Activated naive CD8-positive, alpha-beta T cell treated with anti-CD3 and anti-CD28 coated beads, Interleukin-2, amount 50 U/mL, for 24 hours (primary cell): ENCODE measurements around the gene ATG4A.

Experiments
- ATAC-seq: fragments of 150-1000 bp; cut with Tn5 transposase; one replicate; pipeline ENCODE4 v1.10.0; 2021
- DNase-seq: peaks from one replicate; pipeline ENCODE4 v3.0.0; 2021
- H3K27ac Mint-ChIP-seq: one replicate; pipeline ENCODE4 v1.8.0; 2021; ENCODE audit warnings: mild to moderate bottlenecking, mixed read lengths
- H3K27me3 Mint-ChIP-seq: one replicate; pipeline ENCODE4 v1.8.0; 2021; ENCODE audit warnings: mixed read lengths
- H3K36me3 Mint-ChIP-seq: one replicate; pipeline ENCODE4 v1.8.0; 2021; ENCODE audit warnings: low read depth, mixed read lengths
- H3K4me1 Mint-ChIP-seq: one replicate; pipeline ENCODE4 v1.8.0; 2021; ENCODE audit warnings: mixed read lengths
- H3K4me3 Mint-ChIP-seq: one replicate; pipeline ENCODE4 v1.8.0; 2021; ENCODE audit warnings: mild to moderate bottlenecking, moderate library complexity, mixed read lengths
- H3K9me3 Mint-ChIP-seq: one replicate; pipeline ENCODE4 v1.8.0; 2021; ENCODE audit warnings: mixed read lengths

ATG4A gene

GRCh38 chrX:108134724-108135123 is 43.1 kb downstream of the ATG4A start:
- Mint-ChIP-seq H3K27ac (no peak overlapping the region), H3K36me3 (peaks cover 21% of the 10 kb centered on the region), H3K4me1 (no peaks in the 10 kb centered on the region), H3K9me3 (no peaks in the 10 kb centered on the region), H3K27me3 (no peaks in the 10 kb centered on the region), H3K4me3 (no peak overlapping the region)
- ATAC-seq (no peak), DNase-seq (no peak)

- Mint-ChIP-seq H3K9me3 (no peaks in the 10 kb centered on the region), H3K4me3 (no peak overlapping the region), H3K4me1 (no peaks in the 10 kb centered on the region), H3K36me3 (peaks cover 15% of the 10 kb centered on the region), H3K27me3 (no peaks in the 10 kb centered on the region), H3K27ac (no peak overlapping the region)
- DNase-seq (no peak), ATAC-seq (no peak)
Observed at GRCh38 chrX:108138814-108139702, 47.5 kb downstream of the ATG4A start.

- Mint-ChIP-seq H3K27ac (no peak overlapping the region), H3K36me3 (peaks cover 15% of the 10 kb centered on the region), H3K27me3 (no peaks in the 10 kb centered on the region), H3K9me3 (no peaks in the 10 kb centered on the region), H3K4me1 (peaks cover 9% of the 10 kb centered on the region), H3K4me3 (no peak overlapping the region)
- peak; percentile 76 for ATAC-seq
- no peak for DNase-seq
Observed at GRCh38 chrX:108148524-108148923, 56.9 kb downstream of the ATG4A start.

- peaks cover 1% of the 10 kb centered on the region for H3K36me3 Mint-ChIP-seq
- H3K9me3 Mint-ChIP-seq, result no peaks in the 10 kb centered on the region
- no peak for DNase-seq
- no peaks in the 10 kb centered on the region for H3K4me1 Mint-ChIP-seq
- no peak for ATAC-seq
- no peak overlapping the region for H3K27ac Mint-ChIP-seq
- H3K27me3 Mint-ChIP-seq, result no peaks in the 10 kb centered on the region
- H3K4me3 Mint-ChIP-seq, result no peak overlapping the region
Observed at GRCh38 chrX:108156082-108156481, 64.5 kb downstream of the ATG4A start.

- ATAC-seq (no peak), DNase-seq (no peak)
- no peaks in the 10 kb centered on the region for H3K4me1 Mint-ChIP-seq
- no peak overlapping the region for H3K4me3 Mint-ChIP-seq
- no peaks in the 10 kb centered on the region for H3K27me3 Mint-ChIP-seq
- no peak overlapping the region for H3K27ac Mint-ChIP-seq
- H3K36me3 Mint-ChIP-seq, result no peaks in the 10 kb centered on the region
- H3K9me3 Mint-ChIP-seq, result no peaks in the 10 kb centered on the region
Observed at GRCh38 chrX:108156934-108157466, 65.4 kb downstream of the ATG4A start.

GRCh38 chrX:108157628-108158027 is 66.0 kb downstream of the ATG4A start:
- DNase-seq, result no peak
- Mint-ChIP-seq H3K27me3 (no peaks in the 10 kb centered on the region), H3K27ac (no peak overlapping the region), H3K9me3 (no peaks in the 10 kb centered on the region), H3K36me3 (no peaks in the 10 kb centered on the region), H3K4me3 (no peak overlapping the region), H3K4me1 (no peaks in the 10 kb centered on the region)
- no peak for ATAC-seq

DNA sequence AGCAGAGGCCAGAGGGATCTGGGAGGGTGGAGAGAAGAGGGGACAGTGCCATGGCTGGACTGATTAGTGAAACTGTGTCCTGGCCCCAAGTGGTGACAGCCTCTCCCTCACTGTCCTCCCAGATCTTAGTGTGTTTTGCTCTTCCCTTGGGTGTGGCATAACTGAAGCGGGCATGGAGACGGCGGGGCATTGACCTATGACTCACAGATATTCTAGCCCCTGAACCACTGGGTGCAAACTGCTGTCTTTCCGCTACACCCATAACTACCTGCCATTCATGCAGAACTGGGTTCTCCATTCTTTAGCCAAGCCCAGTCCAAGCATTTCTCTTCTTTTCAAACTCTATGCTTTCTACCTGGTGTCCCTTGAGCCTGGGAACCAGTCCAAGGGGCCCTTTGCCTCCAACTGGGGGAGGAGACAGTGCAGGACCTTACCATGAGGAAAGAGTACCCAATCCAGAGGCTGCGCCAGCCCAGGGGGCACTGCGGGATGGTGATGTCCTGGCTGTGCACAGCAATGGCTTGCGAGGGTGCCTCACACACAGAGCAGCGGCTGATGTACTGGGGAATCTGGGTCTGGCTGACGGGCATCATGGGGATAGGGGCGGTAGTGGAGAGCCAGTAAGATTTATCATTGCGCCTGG is 67.6 kb downstream of the ATG4A start:
- H3K27ac Mint-ChIP-seq, result no peak overlapping the region
- no peaks in the 10 kb centered on the region for H3K9me3 Mint-ChIP-seq
- no peak for ATAC-seq
- no peaks in the 10 kb centered on the region for H3K4me1 Mint-ChIP-seq
- no peak overlapping the region for H3K4me3 Mint-ChIP-seq
- H3K36me3 Mint-ChIP-seq, result no peaks in the 10 kb centered on the region
- no peaks in the 10 kb centered on the region for H3K27me3 Mint-ChIP-seq
- DNase-seq, result no peak

- DNase-seq (no peak), ATAC-seq (no peak)
- no peaks in the 10 kb centered on the region for H3K36me3 Mint-ChIP-seq
- H3K4me3 Mint-ChIP-seq, result no peak overlapping the region
- no peaks in the 10 kb centered on the region for H3K9me3 Mint-ChIP-seq
- no peaks in the 10 kb centered on the region for H3K4me1 Mint-ChIP-seq
- H3K27me3 Mint-ChIP-seq, result no peaks in the 10 kb centered on the region
- H3K27ac Mint-ChIP-seq, result no peak overlapping the region
Observed at GRCh38 chrX:108160309-108160708, 68.7 kb downstream of the ATG4A start.

DNA sequence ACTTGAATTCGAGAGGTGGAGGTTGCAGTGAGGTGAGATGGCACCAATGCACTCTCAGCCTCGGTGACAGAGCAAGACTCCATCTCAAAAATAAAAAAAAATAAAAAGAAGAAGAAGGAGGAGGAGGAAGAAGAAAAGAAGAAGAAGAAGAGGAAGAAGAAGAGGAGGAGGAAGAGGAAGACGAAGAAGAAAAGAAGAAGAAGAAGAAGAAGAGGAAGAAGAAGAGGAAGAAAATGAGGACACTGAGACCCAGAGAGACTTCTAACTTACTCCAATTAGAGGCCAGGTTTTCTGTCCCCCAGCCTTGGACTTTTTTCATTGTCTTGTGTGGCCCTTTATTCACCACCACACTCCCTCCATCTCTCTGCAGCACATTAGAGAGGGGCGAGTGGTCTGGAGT is 70.7 kb downstream of the ATG4A start:
- Mint-ChIP-seq H3K27ac (no peak overlapping the region), H3K4me3 (no peak overlapping the region), H3K4me1 (no peaks in the 10 kb centered on the region), H3K36me3 (no peaks in the 10 kb centered on the region), H3K9me3 (no peaks in the 10 kb centered on the region), H3K27me3 (no peaks in the 10 kb centered on the region)
- no peak for DNase-seq
- ATAC-seq, result no peak

DNA sequence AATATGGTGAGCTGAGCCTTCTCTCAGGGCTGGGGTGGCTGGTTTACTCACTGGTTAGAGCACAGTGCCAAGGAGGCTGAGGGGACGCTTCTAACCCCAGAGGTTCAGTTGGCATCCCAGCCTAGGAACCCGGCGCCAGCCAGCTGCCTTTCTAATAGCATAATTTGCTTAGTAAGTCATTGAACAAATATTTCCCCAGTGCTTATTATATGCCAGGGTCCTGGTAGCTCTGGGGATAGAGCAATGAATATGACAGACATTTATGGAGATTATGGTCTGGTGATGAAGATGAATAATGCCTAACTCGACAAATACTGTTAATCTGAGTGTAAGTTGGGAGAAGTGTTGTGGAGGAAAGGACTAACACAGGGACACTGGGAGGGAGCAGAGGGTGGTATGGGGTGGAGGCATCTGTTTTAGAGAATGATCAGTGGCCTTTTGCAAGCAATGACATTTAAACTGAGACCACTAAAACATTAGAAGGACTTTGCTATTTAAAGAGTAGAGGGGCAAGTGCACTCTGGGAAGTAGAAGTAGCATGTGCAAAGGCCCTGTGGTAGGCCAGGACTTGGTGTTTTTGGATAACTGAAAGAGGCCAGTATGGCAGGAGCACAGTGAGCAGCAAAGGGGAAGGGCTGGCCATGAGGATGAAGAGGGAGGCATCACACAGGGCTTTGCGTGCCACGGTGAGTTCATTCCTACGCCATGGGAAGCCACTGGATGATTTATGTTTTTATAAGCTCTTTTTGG is 71.9 kb downstream of the ATG4A start:
- no peaks in the 10 kb centered on the region for H3K4me1 Mint-ChIP-seq

DNA sequence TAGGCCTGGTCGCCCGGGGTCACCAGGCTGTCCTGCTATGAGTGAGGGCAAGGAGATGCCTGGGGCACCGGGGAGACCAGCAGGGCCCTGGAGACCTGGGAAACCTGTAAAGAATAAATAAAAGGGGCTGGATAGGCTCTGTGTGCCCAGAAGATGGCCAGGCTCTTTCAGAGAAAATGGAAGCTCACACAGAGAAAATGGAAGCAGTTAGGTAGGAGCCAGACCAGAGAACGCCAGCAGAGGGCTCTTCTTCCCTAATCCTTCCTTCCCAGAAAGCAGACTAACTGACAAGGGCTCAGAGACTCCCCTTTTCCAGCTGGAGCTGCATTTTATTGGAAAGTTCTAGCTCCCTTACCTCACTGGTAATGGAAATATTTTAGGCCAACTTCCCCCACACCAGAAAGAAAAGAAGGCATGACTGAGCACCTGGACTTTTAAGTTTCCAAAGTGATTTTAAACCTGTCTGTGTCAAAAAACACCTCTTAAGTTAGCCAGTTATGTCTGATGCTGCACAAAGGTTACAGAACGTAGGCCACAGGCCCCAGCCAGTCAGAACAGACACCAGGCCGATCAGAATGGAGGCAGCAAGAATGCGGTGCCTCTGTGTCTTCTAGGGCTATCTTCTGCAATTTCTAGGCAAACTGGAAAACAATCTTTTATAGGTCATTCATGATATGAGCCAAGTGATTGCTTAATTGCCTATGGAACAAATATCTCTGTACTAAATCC is 74.0 kb downstream of the ATG4A start:
- no peak for DNase-seq
- Mint-ChIP-seq H3K27me3 (no peaks in the 10 kb centered on the region), H3K4me1 (no peaks in the 10 kb centered on the region), H3K27ac (no peak overlapping the region), H3K9me3 (no peaks in the 10 kb centered on the region), H3K36me3 (no peaks in the 10 kb centered on the region), H3K4me3 (no peak overlapping the region)
- no peak for ATAC-seq

More for the DNA sequence above, 71.9 kb downstream of the ATG4A start:
- no peaks in the 10 kb centered on the region for H3K36me3 Mint-ChIP-seq
- ATAC-seq (no peak), DNase-seq (no peak)
- no peaks in the 10 kb centered on the region for H3K27me3 Mint-ChIP-seq
- H3K4me3 Mint-ChIP-seq, result no peak overlapping the region
- no peaks in the 10 kb centered on the region for H3K9me3 Mint-ChIP-seq
- H3K27ac Mint-ChIP-seq, result no peak overlapping the region

GRCh38 chrX:108167211-108167872 is 75.8 kb downstream of the ATG4A start:
- Mint-ChIP-seq H3K4me1 (no peaks in the 10 kb centered on the region), H3K9me3 (no peaks in the 10 kb centered on the region), H3K27me3 (no peaks in the 10 kb centered on the region), H3K27ac (no peak overlapping the region), H3K36me3 (no peaks in the 10 kb centered on the region), H3K4me3 (no peak overlapping the region)
- ATAC-seq (no peak), DNase-seq (no peak)

DNA sequence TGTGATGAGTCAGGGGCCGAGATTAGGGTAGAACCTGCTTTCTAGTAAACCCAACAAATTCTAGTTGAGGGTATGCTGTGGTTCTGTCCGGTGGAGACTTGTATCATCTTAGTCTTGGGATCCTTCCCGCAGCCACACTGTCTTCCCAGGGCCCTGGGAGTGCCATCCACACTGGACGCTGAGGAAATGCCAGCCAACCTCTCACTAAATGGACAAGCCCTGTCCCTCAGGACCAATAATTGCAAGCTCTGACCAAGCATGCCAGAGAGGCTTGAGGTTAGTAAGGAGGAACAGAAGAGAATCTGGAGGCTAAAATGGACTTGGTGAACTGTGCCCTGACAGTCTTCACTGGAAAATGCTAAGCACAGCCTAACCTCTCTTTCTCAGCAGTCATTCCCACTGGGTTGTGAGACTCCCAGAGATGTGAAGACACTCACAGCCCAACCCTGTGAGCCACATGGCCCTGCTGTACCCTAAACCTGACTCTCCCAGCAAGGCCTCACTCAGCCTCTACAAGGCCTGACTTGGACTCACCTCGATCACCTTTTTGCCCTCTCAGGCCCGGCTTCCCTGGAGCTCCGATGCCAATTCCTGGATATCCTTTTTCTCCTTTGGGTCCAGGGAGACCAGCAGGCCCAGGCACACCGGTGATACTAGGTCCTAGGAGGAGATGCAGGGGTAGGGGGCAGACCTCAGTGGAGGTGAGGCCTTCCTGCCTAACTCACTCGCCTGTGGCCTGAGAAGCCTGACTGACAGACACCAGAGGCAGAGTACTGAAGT is 77.6 kb downstream of the ATG4A start:
- H3K27ac Mint-ChIP-seq, result no peak overlapping the region
- ATAC-seq, result no peak
- no peaks in the 10 kb centered on the region for H3K27me3 Mint-ChIP-seq
- DNase-seq, result no peak
- no peaks in the 10 kb centered on the region for H3K9me3 Mint-ChIP-seq
- H3K4me1 Mint-ChIP-seq, result no peaks in the 10 kb centered on the region
- no peak overlapping the region for H3K4me3 Mint-ChIP-seq
- H3K36me3 Mint-ChIP-seq, result no peaks in the 10 kb centered on the region
